Fibroblast of lung (primary cell): ENCODE results near the gene SPATA16.

ENCODE experiments used
- EZH2 ChIP-seq: IDR thresholded peaks from 2 replicates; pipeline ENCODE4 v1.5.1; 2012; ENCODE audit warnings: low read length, control low read depth, mild to moderate bottlenecking; ENCODE audit errors: missing control alignments
- TF ChIP-seq, protein P1 (sequence below), 2 donors: IDR thresholded peaks in 1 of 2; conservative IDR thresholded peaks in 1 of 2; 1 replicate in 1 of 2; 2 replicates in 1 of 2; pipeline ENCODE4 v1.5.1; 2011 to 2012; ENCODE audit warnings: low read length in 2 of 2, control low read depth in 1 of 2, inconsistent platforms in 1 of 2, low read depth in 1 of 2, mild to moderate bottlenecking in 1 of 2

DNA sequence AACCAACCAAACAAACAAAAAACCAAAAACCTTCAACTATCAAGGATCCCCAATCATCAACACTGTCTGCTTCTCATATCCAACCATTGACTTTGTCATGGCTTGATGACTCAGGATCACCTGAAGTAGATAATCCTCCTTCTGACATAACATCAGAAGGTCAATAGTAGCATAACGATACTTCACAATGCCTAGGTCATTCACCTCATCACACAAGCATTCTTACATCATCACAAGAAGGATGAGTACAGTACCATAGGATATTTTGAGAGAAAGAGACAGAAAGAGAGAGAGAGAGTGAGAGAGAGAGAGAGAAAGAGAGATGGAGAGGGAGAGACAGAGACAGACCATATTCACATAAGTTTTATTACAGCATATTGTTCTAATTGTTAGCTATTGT lies 42.1 kb downstream of the SPATA16 start:
- TF ChIP-seq, protein P1, sequence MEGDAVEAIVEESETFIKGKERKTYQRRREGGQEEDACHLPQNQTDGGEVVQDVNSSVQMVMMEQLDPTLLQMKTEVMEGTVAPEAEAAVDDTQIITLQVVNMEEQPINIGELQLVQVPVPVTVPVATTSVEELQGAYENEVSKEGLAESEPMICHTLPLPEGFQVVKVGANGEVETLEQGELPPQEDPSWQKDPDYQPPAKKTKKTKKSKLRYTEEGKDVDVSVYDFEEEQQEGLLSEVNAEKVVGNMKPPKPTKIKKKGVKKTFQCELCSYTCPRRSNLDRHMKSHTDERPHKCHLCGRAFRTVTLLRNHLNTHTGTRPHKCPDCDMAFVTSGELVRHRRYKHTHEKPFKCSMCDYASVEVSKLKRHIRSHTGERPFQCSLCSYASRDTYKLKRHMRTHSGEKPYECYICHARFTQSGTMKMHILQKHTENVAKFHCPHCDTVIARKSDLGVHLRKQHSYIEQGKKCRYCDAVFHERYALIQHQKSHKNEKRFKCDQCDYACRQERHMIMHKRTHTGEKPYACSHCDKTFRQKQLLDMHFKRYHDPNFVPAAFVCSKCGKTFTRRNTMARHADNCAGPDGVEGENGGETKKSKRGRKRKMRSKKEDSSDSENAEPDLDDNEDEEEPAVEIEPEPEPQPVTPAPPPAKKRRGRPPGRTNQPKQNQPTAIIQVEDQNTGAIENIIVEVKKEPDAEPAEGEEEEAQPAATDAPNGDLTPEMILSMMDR (conservative IDR thresholded peaks at IDR 0.05 in 1 of 2, IDR thresholded peaks at IDR 0.05 in 1 of 2; ENCODE audit: low read depth in 1 of 2, low read length in 2 of 2): no peak
- TF ChIP-seq EZH2: no peak
